HuH-7.5 (cell line): ENCODE measurements around the gene TXNL1.
A peak's percentile ranks its signal among the peaks of the same experiment; 100 is the strongest.
"Not testable (repeated sequence)": the region's sequence is repeated elsewhere in the genome, so short reads cannot be mapped to it uniquely, and the experiment has no call there.

Experiments
- DNase-seq: peaks from one replicate; pipeline ENCODE4 v3.0.0; 2011; ENCODE audit warnings: low spot score

TXNL1 gene

DNA sequence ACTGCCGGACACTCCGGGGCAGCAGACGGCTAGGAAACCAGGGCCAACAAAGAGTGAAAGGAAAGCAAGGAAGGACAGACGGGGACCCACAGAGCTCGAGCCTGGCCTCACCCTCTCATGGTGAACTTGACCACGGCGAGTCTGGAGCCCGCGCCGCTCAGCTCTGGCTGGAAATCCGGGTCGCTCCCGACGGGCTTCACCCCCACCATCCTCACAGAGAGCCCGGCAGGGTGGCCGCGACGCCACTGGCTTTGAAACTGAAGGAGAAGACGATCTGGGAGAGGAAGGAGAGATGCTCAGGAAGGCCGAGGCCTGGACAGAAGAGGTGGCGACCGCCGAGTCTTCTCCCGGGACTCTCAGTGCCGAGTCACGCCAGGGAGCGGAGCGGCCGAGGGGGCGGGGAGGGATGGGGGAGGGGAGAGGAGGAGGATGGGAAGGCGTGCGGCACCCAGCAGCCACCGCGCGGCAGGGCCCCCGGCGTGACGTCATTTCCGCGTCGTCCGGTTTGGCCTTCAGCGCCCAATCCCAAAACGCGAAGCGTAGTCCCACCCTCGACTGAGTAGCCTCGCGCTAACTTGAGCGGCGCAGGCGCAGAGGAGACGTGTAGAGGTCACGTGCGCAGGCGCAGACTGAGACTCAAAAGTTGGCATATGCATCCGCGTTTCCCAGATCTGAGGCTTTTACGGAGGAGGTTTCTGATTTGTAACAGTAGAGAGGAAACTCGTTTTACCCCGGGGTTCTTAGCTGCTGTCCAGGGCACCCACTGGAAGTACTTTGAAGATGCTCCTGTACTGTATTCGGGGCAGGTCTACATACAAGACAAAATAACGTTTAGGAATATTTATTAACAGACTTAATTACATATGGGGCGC lies at the start of gene TXNL1:
Gene TXNL1 (minus strand): TSS at position 361 of the 872 bp plus-strand sequence. CDS start 152 bp downstream, at position 209.
- peak; percentile 56 for DNase-seq

DNA sequence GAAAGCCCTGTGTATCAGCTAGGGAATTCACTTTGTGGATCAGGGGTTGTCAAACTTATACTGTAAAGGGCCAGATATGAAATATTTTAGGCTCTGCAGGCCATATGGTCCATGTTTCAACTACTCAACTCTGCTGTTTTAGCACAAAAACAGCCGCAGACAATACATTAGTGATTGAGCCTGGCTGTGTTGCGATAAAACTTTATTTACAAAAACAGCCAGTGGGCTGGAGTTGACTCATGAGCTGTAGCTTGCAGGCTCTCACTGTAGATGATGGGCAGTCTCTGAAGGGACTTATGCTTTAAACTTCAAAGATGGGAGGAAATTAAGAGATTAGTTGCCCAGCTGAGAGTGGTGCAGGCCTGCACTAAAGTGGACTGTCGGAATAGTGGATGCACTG lies 45.9 kb upstream of the TXNL1 start:
- DNase-seq, result no peak

DNA sequence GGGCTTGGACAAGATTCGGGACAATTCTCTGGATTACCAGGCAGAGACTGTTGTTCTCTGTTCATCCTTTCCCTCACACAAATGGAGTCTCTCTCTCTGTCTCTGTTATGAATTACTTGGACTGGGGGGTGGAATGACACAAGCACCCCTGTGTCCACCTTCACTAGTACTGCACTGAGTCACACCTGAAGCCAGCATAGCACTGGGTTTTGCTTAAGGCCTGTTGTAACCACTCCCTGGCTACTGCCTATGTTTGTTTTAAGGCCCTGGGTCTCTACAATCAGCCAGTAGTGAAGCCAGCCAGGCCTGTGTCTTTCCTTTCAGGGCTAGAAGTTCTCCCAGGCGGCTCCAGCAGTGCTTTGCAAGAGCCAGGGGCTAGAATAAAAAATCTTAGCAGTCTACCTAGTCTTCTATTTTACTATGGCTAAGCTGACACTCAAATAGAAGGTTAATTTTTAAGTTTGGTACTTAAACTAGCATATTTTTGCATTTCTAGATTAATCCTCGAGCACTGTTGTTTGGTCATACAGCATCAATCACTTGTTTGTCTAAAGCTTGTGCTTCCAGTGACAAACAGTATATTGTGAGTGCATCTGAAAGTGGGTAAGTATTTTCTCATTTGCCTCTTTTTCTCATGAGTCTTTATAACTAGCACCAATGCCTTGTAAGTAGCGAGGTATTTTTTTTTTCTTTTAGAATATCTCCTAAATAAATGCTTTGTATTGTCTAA lies 40.6 kb upstream of the TXNL1 start:
- no peak for DNase-seq

DNA sequence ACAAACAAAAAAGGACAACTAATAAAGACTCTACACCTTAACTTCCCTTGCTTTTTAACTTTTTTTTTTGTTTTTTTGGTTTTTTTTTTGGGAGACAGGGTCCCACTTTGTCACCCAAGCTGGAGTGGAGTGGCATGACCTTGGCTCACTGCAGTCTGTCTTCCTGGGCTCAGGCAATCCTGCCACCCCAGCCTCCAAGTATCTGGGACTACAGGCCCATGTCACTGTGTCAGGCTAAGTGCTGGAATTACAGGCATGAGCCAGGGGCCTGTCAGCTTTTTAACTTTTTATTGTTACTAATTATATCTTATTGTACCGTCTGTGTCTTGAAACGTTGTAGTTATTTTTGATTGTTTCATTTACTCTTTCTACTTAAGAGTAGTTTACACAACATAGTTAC lies 38.2 kb upstream of the TXNL1 start:
- DNase-seq, result no peak

DNA sequence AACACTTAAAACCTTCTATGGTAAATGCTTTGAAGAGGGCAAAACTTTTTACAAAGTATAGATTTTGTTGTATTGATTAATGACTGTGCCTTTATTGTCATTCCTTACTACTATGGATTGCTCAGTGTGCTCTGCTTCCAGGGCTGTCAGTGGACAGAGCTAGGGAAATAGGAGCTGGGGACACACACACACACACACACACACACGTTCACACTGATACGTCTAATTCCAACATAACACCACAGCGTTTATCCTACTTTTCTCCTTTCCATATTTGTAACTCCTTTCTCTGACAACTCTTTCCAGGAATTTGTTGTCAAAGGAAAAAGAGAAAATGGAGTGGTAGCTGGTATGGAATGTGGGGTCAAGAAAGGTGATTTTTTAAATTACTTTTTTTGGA lies 34.6 kb upstream of the TXNL1 start:
- no peak for DNase-seq

DNA sequence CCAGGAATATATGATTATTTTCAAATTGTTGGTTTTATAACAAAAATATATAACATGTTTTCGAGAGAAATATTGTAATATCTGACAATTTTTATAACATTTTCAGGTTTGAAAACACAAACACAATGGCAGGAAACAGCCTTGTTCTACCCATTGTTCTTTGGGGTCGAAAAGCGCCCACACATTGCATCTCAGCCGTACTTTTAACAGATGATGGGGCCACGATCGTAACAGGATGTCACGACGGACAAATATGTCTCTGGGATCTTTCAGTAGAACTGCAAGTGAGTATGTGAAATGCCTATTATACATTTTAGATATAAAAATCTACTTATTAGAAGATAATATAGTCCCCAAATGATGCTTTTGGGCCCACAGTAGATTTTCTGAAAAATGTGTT lies 34.0 kb upstream of the TXNL1 start:
- no peak for DNase-seq

DNA sequence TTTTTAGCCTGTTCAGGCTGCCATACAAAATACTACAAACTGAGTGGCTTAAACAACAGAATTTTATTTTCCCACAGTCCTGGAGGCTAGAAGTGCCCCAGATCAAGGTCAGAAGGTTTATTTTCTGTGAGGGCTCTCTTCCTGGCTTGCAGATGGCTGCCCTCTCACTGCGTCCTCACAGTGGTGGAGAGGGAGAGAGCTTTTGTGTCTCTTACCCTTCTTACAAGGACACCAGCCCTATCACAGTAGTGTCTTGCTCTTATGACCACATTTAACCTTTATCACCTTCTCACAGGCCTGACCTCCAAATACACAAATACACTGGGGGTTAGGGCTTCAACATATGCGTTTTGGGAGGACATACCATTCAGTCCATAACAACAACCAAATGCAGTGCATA lies 24.5 kb upstream of the TXNL1 start:
- no peak for DNase-seq

DNA sequence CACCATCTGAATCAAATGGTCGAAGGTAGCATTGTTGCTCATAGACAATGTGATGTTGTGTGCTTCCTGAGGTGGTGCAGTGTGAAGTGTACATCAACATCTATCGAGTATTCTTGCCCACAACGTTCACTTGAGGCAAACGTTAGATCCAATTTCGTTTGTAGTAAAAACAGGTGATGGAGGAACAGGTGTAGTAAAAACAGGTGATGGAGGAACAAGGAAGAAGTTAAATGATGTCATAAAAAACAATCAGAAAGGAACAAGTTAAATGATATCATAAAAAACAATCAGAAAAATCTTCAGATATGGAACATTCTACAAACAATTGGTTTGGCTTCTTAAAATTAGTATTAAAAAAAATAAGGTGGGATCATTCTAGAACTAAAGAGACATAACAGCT lies 24.1 kb upstream of the TXNL1 start:
- no peak for DNase-seq

DNA sequence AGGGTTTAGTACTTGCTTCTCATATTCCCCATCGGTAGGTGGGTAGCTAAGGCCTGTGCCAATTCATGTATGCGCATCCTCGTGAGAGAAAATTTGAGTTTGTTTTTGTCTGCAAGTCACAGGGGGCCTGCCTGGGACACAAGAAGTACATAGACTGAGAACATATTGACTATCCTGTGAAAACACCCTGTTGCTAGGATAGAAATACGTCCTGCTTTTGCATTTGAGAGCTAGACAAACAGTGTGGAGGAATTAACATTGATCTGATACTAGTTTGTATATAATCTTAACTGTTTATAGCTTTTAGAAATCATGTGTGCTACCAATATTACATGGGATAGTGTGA lies 23.6 kb upstream of the TXNL1 start:
- no peak for DNase-seq

DNA sequence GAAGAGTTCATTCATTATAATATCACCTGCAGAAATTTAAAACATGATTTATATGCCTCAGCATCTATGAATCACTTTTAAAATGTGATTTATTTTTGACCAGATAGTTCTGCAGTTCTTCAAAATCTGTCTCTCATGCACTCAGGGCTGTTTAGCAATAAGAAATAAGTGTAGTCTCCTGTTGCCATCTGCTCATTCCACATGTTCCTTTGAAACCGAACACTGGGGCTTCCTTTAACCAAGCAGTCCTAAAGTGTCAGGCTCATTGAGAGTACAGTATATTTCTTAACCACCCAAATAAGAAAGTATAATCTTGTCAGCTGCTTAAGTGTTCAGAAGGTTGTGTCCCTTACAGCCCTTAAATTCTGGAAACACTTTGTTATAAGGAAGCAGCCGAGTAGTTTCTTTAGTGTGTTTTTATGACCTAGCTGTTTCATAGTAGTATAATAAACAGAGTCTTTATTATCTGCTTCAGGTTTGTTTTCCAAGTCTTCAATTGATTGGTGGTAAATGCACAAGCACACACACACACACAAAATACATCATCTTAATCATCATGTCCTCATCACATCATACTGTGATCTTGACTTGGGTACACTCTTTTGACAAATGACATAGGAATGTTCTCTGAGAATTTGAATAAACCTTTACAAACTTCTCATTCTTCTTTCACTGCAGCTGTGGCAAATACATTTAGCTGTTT lies 23.1 kb upstream of the TXNL1 start:
- DNase-seq, result no peak

DNA sequence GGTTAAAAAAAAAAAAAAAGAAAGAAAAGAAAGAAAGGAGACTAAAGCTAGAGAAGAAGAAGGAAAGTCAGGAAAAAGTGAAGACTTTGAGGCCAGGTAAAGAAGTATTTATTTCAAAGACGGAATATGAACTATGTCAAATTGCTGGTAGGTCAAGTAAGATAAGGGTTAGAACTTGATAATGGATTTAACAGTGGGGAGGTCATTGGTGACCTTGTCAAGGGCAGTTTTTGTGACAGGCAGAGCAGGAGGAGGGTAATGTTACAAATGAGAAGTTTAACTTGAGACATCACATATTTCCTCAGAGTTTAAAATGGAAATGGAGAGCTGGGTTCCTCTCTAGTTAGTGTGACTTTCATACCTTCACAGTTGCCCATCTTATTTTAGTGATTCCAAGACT lies 22.3 kb upstream of the TXNL1 start:
- no peak for DNase-seq

DNA sequence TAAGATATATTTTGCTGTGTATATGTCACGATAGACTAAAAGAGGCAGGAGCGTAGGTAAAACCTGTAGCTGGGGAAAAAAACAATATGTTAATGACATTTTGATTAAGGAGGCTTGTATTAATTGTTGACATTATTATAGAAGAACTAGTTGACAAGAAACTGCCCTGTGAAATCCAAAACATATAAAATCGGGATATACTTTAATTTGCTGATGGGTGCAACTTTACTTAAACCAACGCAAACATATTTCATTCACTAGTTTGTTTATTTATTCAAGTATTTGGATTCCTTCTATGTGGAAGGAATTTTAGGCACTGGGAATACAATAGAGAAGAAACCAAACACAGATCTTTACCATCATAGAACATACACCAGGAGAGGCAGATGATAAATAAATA lies 20.7 kb upstream of the TXNL1 start:
- DNase-seq, result no peak

DNA sequence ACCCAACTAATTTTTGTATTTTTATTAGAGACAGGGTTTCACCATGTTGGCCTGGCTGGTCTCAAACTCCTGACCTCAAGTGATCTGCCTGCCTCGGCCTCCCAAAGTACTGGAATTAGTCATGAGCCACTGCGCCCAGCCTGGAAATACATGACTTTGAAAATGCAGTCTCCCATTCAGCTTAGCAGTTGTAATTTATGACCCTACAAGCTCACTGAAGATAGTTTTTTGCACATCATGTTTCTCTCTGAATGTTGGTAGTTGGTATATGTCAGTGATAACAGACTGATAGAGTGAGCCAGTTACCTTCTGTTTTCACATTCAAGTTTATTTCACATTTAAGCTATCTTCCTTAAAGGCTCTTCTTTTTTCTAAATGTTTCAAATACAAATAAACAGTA lies 19.9 kb upstream of the TXNL1 start:
- no peak for DNase-seq

DNA sequence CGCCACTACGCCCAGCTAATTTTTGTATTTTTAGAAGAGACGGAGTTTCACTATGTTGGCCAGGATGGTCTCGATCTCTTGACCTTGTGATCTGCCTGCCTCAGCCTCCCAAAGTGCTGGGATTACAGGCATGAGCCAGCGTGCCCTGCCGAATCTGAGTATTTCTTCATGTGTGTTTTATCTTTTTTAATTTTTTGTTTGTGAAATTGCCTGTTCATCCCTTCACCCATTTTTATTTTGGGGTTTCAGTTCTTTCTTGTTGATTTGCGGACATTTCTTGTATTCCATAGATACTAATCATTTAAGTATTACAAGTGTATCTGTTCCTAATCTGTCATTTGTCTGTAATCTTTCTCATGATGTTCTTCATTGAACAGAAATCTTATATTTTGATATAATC lies 15.9 kb upstream of the TXNL1 start:
- not testable (repeated sequence) for DNase-seq

DNA sequence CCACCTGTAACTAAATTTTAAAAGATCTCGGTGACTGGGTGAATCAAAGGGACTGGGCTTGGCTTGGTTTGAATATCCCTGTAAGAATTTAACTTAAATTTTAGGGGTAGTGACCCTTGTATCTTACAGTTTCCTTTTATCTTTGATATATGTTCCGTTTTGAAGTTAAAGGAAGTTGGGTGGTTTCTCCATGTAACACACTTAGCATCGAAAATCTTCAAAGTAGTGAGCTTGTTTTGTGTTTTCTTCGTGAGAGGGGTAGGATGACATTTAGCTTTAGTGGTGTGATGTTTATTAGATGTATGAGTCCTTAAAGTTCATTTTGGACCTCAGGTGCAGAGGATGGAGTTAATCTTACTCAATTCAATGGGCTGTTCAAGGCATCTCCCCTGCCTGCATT lies 14.4 kb upstream of the TXNL1 start:
- no peak for DNase-seq

DNA sequence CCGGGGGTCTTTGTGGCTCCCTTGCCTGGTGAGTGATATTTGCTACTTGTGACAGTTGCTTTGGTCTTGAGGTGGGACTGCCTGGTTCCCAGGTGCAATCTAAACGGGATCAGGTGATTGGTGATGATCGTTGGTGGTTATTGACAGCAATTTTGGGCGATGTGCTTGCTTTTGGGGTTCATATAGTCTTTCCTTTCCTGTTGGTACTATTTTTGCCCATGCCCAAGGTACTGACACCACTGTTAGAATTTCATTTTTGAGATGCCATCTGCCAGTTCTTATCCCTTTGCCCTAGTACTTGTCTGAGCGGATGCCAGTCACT lies 13.3 kb upstream of the TXNL1 start:
- no peak for DNase-seq

DNA sequence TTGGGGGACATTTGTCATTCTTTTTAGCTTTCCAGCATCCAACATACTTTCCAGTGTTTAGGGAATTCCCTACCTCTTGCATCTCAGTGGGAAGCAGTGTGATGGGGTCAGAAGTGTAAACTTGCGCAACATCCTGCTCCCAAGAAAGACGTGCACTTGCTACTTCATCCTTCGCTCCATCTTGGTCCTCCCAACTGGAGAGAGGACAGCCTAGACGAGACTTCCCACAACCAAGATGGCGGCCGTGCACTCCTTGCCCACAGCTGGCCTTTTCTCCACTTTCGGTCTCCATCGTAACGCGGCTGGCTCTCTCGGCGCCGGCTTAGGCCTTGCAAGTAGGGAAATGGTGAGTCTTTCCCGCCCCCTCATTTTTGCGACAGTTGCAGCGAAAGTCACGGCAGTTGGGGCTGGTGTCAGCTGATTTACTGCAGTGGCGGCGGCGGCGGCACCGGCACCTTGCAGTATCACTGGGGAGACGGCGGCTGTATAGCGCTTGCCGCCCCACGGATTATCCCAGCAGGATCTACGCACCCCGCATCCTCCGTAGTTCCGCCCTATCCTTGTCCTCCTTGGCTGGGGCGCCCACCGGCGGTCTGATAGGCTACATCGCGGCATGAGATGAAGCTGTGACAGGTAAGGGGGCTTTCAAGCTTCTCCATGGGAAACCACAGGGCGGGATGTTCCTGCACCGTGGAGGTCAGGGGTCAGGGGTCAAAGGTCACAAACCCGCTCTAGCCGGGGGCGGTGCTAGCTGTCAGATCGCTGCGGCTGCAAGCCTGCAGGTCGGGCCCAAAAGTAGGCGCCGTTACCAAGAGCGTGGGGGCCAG lies 12.8 kb upstream of the TXNL1 start, which contains the start of gene WDR7:
Gene WDR7 (plus strand): TSS at position 416 of the 827 bp plus-strand sequence. CDS start 21,157 bp downstream, outside the sequence.
- peak; percentile 20 for DNase-seq

DNA sequence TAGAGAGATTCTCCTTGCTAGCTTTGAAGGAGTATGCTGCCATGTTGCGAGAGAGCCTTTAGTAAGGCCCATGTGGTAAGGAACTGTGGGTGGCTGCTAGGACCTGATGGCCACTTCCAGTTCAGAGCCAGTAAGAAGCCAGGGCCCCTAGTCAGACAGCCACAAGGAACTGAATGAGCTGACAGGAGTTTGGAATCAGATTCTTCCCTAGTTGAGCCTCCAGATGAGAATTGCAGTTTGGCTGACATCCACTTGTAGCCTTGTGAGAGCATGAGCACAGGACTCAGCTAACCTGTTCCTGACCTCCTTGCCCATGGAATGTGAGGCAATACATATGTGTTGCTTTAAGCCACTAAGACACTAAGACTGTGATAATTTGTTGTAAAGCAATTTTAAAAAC lies 11.6 kb upstream of the TXNL1 start:
- DNase-seq, result no peak

DNA sequence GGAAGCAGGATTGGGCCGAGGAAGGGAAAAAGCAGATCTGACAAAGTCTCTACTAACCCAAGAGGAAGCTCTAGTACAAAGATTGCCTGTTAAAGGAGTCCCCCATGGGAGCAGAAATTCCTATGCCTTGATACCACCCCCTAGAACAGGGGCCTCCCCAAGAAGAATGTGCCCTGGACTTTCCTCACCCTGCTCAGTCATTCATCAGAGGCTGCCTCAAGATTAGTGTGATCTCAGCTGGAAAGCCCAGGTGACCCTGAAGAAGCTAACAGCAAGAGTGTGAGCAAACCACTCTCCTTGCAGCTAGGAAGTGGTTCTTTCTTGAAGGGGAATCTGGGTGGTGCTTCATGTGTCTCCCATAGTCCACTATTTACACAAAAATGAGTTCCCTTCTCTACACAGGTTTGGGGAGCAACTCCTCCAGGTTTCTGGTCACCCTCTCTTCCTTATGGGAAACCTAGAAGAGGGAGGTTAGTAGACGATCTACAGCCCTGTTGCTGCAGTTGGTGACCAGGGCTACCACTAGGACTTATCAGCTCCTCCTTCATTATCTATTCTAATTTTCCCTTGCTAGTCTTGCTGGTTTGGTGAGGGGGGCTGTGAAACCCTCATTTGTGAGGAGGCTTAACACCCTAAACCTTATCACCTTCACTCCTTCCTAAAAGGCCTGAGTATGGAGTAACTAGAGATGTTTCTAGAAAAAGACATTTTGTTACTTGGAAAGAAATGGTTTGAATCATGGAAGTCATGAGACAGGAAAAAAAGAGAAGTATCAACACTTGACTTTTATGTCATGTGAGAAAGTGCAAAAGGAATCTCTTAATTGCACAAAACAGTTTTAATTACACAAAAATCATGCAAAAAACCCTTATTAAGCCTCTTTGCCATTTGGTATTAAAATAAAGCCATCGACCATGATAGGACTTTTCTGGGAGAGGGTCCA lies 9.8 kb upstream of the TXNL1 start:
- no peak for DNase-seq

DNA sequence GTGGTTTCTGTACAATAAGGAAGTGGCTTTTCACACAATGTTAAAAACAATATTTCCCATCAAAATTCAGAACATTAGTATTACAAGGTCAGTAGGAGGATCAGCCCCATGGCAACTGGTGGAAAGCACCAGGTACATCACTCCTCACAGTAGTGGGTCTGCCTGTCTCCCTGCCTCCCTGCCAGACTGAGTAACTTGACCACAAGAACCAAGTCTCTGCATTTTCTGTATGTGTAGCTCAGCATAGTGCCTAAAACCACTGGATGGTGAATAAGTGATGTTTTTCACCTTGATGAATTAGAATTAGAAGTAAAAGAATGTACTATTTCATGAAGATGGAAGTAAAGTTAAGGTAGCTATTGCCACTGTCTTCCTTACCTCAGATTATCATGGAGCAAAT lies 8.7 kb upstream of the TXNL1 start:
- no peak for DNase-seq

DNA sequence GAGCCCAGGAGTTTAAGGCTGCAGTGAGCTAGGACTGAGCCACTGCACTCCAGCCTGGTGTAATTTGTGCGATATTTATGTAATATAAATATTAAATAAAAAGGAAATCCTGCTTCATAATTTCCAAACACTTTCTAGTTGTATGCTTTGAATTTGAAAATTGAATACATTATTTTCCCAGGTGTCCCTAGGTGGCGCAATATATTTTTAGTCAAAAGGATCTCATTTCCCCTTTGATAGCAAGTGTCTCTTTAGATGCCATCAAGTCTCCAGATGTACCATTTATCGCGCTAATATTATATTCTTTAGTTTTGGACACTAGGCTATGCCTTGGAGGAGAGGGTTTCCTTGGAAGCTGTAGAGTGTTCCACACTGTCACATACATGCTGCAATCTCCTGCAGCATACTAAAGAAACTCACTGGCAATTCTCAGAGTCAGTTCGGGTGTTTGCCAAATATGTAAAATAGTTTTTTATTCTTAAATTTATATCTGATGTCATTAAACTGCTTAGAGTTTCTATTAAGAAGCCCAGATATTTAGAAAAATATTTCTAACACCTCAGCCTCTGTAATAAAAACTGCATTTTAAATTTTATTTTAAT lies 7.1 kb upstream of the TXNL1 start:
- no peak for DNase-seq
